Ishikawa (cell line): ENCODE measurements around the gene HCRTR2.

Experiments used
- CEBPB ChIP-seq: IDR thresholded peaks from 2 replicates; pipeline ENCODE4 v1.6.1; 2012
- CREB1 ChIP-seq: IDR thresholded peaks from 2 replicates; pipeline ENCODE4 v1.6.1; 2012; ENCODE audit warnings: low read depth
- EGR1 ChIP-seq: IDR thresholded peaks from 2 replicates; pipeline ENCODE4 v1.6.1; 2012
- EP300 ChIP-seq: IDR thresholded peaks from 2 replicates; pipeline ENCODE4 v1.6.1; 2012; ENCODE audit warnings: borderline replicate concordance
- FOXM1 ChIP-seq: IDR thresholded peaks from 2 replicates; pipeline ENCODE4 v1.6.1; 2012; ENCODE audit warnings: low read depth, borderline replicate concordance
- MAX ChIP-seq: IDR thresholded peaks from 2 replicates; pipeline ENCODE4 v1.6.1; 2012
- NFIC ChIP-seq: IDR thresholded peaks from 2 replicates; pipeline ENCODE4 v1.6.1; 2012
- RAD21 ChIP-seq: IDR thresholded peaks from 2 replicates; pipeline ENCODE4 v1.6.1; 2012; ENCODE audit warnings: low read depth
- TAF1 ChIP-seq: IDR thresholded peaks from 2 replicates; pipeline ENCODE4 v1.6.1; 2012; ENCODE audit warnings: low read depth, mild to moderate bottlenecking
- TCF12 ChIP-seq: IDR thresholded peaks from 2 replicates; pipeline ENCODE4 v1.6.1; 2012; ENCODE audit warnings: low read depth
- TEAD4 ChIP-seq: IDR thresholded peaks from 2 replicates; pipeline ENCODE4 v1.6.1; 2012
- YY1 ChIP-seq: IDR thresholded peaks from 2 replicates; pipeline ENCODE4 v1.6.1; 2012; ENCODE audit warnings: low read depth
- ZBTB7A ChIP-seq: IDR thresholded peaks from 2 replicates; pipeline ENCODE4 v1.6.1; 2012; ENCODE audit warnings: low read depth
- TF ChIP-seq, protein P1 (sequence below): IDR thresholded peaks from 2 replicates; pipeline ENCODE4 v1.6.1; 2012
- TF ChIP-seq, protein P2 (sequence below): IDR thresholded peaks from 2 replicates; pipeline ENCODE4 v1.6.1; 2012; ENCODE audit warnings: low read depth, mild to moderate bottlenecking

Gene HCRTR2

GRCh38 chr6:55174211-55175026 is at the start of gene HCRTR2:
TSS of gene HCRTR2 (plus strand) at chr6:55174515. CDS start at chr6:55174588, 73 bp downstream.
- TF ChIP-seq, protein P1, sequence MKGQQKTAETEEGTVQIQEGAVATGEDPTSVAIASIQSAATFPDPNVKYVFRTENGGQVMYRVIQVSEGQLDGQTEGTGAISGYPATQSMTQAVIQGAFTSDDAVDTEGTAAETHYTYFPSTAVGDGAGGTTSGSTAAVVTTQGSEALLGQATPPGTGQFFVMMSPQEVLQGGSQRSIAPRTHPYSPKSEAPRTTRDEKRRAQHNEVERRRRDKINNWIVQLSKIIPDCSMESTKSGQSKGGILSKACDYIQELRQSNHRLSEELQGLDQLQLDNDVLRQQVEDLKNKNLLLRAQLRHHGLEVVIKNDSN: no peak
- TF ChIP-seq ZBTB7A (no peak), EP300 (no peak), FOXM1 (no peak), TAF1 (no peak), TEAD4 (no peak), EGR1 (no peak), CREB1 (no peak)
- TF ChIP-seq, protein P2, sequence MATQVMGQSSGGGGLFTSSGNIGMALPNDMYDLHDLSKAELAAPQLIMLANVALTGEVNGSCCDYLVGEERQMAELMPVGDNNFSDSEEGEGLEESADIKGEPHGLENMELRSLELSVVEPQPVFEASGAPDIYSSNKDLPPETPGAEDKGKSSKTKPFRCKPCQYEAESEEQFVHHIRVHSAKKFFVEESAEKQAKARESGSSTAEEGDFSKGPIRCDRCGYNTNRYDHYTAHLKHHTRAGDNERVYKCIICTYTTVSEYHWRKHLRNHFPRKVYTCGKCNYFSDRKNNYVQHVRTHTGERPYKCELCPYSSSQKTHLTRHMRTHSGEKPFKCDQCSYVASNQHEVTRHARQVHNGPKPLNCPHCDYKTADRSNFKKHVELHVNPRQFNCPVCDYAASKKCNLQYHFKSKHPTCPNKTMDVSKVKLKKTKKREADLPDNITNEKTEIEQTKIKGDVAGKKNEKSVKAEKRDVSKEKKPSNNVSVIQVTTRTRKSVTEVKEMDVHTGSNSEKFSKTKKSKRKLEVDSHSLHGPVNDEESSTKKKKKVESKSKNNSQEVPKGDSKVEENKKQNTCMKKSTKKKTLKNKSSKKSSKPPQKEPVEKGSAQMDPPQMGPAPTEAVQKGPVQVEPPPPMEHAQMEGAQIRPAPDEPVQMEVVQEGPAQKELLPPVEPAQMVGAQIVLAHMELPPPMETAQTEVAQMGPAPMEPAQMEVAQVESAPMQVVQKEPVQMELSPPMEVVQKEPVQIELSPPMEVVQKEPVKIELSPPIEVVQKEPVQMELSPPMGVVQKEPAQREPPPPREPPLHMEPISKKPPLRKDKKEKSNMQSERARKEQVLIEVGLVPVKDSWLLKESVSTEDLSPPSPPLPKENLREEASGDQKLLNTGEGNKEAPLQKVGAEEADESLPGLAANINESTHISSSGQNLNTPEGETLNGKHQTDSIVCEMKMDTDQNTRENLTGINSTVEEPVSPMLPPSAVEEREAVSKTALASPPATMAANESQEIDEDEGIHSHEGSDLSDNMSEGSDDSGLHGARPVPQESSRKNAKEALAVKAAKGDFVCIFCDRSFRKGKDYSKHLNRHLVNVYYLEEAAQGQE: no peak

DNA sequence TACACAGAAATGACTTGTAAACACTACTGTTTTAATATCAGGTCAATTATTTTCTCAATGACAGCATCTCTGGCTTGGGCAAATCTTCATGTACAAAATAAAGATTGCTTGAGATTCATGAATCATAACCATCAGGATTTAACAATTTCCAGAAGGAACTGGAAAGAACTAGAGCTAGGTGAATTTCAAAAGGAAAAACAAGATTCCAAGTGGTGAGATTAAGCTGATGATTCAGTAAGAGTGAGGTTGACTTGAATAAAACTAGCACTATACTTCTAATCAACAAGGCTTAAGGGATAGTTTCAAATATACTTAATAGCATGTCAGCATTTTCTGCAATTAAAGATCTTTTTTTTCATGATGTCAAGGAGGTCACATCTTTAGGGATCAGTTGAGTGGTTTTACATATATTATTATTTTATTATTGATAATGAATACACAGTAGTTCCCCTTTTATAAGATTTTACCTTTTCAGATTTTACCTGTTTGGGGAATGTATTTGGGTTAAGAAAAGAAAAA is 43.5 kb upstream of the HCRTR2 start:
- TF ChIP-seq TAF1 (no peak), NFIC (no peak), TEAD4 (no peak), EP300 (no peak), RAD21 (no peak), TCF12 (no peak), ZBTB7A (no peak), EGR1 (no peak), FOXM1 (no peak), YY1 (no peak)

- TF ChIP-seq TEAD4 (no peak), TAF1 (no peak), CEBPB (no peak), RAD21 (no peak)
Observed at GRCh38 chr6:55131616-55132015, 42.7 kb upstream of the HCRTR2 start.

GRCh38 chr6:55136916-55137315 is 37.4 kb upstream of the HCRTR2 start:
- TF ChIP-seq CREB1: no peak
- TF ChIP-seq YY1: no peak
- TF ChIP-seq, protein P1: no peak
- TF ChIP-seq TCF12: no peak
- TF ChIP-seq RAD21: no peak
- no peak for TF ChIP-seq MAX
- no peak for TF ChIP-seq ZBTB7A
- no peak for TF ChIP-seq EP300
- TF ChIP-seq, protein P2: no peak
- no peak for TF ChIP-seq TAF1
- no peak for TF ChIP-seq TEAD4
- no peak for TF ChIP-seq EGR1
- no peak for TF ChIP-seq NFIC
- TF ChIP-seq CEBPB: no peak
- TF ChIP-seq FOXM1: no peak

GRCh38 chr6:55137929-55138693 is 36.2 kb upstream of the HCRTR2 start:
- TF ChIP-seq YY1: no peak
- no peak for TF ChIP-seq TCF12
- TF ChIP-seq TEAD4: no peak
- TF ChIP-seq EP300: no peak
- no peak for TF ChIP-seq TAF1

- no peak for TF ChIP-seq TAF1
- no peak for TF ChIP-seq RAD21
- no peak for TF ChIP-seq TCF12
- no peak for TF ChIP-seq EGR1
- no peak for TF ChIP-seq YY1
- no peak for TF ChIP-seq CEBPB
- TF ChIP-seq, protein P1: no peak
- no peak for TF ChIP-seq CREB1
- no peak for TF ChIP-seq ZBTB7A
- TF ChIP-seq FOXM1: no peak
- TF ChIP-seq, protein P2: no peak
- no peak for TF ChIP-seq NFIC
- no peak for TF ChIP-seq TEAD4
- no peak for TF ChIP-seq MAX
- no peak for TF ChIP-seq EP300
Observed at GRCh38 chr6:55141611-55142010, 32.7 kb upstream of the HCRTR2 start.
